Measurements from ENCODE around the gene ADAMTS19.
"Not testable (repeated sequence)": the region's sequence is repeated elsewhere in the genome, so short reads cannot be mapped to it uniquely, and the experiment has no call there.

Gene ADAMTS19

GRCh38 chr5:129601576-129601975 is 141.5 kb downstream of the ADAMTS19 start:
- no peak for DNase-seq (ENCODE audit: low spot score)

- no peak for DNase-seq (ENCODE audit: low spot score)
Measured at GRCh38 chr5:129608350-129608749, 148.3 kb downstream of the ADAMTS19 start.

- DNase-seq (ENCODE audit: low spot score): no peak
Measured at GRCh38 chr5:129609710-129610109, 149.6 kb downstream of the ADAMTS19 start.

- no peak for DNase-seq (ENCODE audit: low spot score)
Measured at GRCh38 chr5:129616517-129616916, 156.4 kb downstream of the ADAMTS19 start.

- no peak for DNase-seq (ENCODE audit: low spot score)
Measured at GRCh38 chr5:129617206-129617605, 157.1 kb downstream of the ADAMTS19 start.

GRCh38 chr5:129619782-129620181 is 159.7 kb downstream of the ADAMTS19 start:
- DNase-seq (ENCODE audit: low spot score): no peak

- DNase-seq (ENCODE audit: low spot score): no peak
Measured at GRCh38 chr5:129622531-129622930, 162.4 kb downstream of the ADAMTS19 start.

- DNase-seq (ENCODE audit: low spot score): no peak
Measured at GRCh38 chr5:129629575-129629974, 169.5 kb downstream of the ADAMTS19 start.

GRCh38 chr5:129630101-129630500 is 170.0 kb downstream of the ADAMTS19 start:
- no peak for DNase-seq (ENCODE audit: low spot score)

GRCh38 chr5:129631961-129632360 is 171.9 kb downstream of the ADAMTS19 start:
- no peak for DNase-seq (ENCODE audit: low spot score)

- DNase-seq (ENCODE audit: low spot score): not testable (repeated sequence)
Measured at GRCh38 chr5:129637501-129637900, 177.4 kb downstream of the ADAMTS19 start.

GRCh38 chr5:129639331-129639730 is 179.2 kb downstream of the ADAMTS19 start:
- DNase-seq (ENCODE audit: low spot score): no peak

- no peak for DNase-seq (ENCODE audit: low spot score)
Measured at GRCh38 chr5:129652349-129653056, 192.4 kb downstream of the ADAMTS19 start.

GRCh38 chr5:129653057-129653375 is 192.9 kb downstream of the ADAMTS19 start:
- no peak for DNase-seq (ENCODE audit: low spot score)

- DNase-seq (ENCODE audit: low spot score): no peak
Measured at GRCh38 chr5:129653442-129653841, 193.3 kb downstream of the ADAMTS19 start.

GRCh38 chr5:129656952-129657351 is 196.9 kb downstream of the ADAMTS19 start:
- DNase-seq (ENCODE audit: low spot score): no peak

- DNase-seq (ENCODE audit: low spot score): no peak
Measured at GRCh38 chr5:129658801-129659200, 198.7 kb downstream of the ADAMTS19 start.

GRCh38 chr5:129661366-129662035 is 201.4 kb downstream of the ADAMTS19 start:
- DNase-seq (ENCODE audit: low spot score): no peak

GRCh38 chr5:129664336-129664937 is 204.3 kb downstream of the ADAMTS19 start:
- no peak for DNase-seq (ENCODE audit: low spot score)

- no peak for DNase-seq (ENCODE audit: low spot score)
Measured at GRCh38 chr5:129670957-129671500, 210.9 kb downstream of the ADAMTS19 start.

- no peak for DNase-seq (ENCODE audit: low spot score)
Measured at GRCh38 chr5:129672006-129672405, 211.9 kb downstream of the ADAMTS19 start.

GRCh38 chr5:129679671-129680070 is 219.6 kb downstream of the ADAMTS19 start:
- no peak for DNase-seq (ENCODE audit: low spot score)

GRCh38 chr5:129687941-129688340 is 227.8 kb downstream of the ADAMTS19 start:
- DNase-seq (ENCODE audit: low spot score): no peak
